Measurements from ENCODE around the gene GRIP1. TPM values are rescaled to one million over a fixed set of nuclear protein-coding genes. Genes with fewer than 3 reads are reported as not detected.

GRIP1 gene, protein sequence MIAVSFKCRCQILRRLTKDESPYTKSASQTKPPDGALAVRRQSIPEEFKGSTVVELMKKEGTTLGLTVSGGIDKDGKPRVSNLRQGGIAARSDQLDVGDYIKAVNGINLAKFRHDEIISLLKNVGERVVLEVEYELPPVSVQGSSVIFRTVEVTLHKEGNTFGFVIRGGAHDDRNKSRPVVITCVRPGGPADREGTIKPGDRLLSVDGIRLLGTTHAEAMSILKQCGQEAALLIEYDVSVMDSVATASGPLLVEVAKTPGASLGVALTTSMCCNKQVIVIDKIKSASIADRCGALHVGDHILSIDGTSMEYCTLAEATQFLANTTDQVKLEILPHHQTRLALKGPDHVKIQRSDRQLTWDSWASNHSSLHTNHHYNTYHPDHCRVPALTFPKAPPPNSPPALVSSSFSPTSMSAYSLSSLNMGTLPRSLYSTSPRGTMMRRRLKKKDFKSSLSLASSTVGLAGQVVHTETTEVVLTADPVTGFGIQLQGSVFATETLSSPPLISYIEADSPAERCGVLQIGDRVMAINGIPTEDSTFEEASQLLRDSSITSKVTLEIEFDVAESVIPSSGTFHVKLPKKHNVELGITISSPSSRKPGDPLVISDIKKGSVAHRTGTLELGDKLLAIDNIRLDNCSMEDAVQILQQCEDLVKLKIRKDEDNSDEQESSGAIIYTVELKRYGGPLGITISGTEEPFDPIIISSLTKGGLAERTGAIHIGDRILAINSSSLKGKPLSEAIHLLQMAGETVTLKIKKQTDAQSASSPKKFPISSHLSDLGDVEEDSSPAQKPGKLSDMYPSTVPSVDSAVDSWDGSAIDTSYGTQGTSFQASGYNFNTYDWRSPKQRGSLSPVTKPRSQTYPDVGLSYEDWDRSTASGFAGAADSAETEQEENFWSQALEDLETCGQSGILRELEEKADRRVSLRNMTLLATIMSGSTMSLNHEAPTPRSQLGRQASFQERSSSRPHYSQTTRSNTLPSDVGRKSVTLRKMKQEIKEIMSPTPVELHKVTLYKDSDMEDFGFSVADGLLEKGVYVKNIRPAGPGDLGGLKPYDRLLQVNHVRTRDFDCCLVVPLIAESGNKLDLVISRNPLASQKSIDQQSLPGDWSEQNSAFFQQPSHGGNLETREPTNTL
- not detected in 2 replicates for total RNA-seq

DNA sequence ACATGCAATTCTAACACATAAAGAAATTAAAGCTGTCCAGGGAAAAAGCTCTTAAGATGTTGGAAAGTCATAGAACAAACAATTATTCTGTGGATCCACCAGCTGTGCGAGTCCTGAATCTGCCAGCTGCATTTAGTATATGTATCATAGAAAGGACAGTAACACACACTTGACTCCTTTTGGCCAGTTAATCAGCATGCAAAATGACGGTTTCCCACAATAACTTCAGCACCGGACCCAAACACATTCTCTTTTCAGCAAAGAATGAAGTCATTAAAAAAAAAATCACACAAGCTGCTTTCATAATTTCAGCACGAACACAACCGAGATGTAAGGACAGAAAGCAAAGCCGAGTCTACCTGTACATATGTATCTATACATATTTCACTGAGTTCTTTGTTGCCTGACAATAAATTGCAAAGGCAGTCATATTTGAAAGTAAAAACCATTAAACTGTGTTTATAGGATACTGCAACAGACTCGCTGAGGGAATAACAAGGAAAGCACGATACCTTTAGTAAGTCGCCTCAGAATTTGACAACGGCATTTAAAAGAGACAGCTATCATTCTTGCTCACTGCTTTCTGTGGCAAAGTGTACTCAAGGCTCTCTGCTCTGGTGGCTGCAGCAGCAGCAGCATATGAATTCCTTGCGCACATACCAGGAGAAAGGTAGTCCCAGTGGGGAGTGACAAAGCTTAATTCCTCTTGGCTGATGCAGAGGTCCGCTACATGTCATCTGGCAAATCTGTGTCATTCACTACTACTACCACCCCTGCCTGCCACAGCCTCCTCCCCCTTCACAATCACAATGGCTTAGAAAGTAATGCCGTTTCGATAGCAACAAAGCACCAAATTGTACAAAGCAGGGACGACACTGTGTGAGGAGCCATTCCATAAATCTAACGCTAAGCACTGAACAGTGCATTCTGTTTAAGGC is at the start of gene GRIP1:
Gene GRIP1 (minus strand): TSS at position 739 of the 938 bp plus-strand sequence. CDS start 172 bp downstream, at position 567.

DNA sequence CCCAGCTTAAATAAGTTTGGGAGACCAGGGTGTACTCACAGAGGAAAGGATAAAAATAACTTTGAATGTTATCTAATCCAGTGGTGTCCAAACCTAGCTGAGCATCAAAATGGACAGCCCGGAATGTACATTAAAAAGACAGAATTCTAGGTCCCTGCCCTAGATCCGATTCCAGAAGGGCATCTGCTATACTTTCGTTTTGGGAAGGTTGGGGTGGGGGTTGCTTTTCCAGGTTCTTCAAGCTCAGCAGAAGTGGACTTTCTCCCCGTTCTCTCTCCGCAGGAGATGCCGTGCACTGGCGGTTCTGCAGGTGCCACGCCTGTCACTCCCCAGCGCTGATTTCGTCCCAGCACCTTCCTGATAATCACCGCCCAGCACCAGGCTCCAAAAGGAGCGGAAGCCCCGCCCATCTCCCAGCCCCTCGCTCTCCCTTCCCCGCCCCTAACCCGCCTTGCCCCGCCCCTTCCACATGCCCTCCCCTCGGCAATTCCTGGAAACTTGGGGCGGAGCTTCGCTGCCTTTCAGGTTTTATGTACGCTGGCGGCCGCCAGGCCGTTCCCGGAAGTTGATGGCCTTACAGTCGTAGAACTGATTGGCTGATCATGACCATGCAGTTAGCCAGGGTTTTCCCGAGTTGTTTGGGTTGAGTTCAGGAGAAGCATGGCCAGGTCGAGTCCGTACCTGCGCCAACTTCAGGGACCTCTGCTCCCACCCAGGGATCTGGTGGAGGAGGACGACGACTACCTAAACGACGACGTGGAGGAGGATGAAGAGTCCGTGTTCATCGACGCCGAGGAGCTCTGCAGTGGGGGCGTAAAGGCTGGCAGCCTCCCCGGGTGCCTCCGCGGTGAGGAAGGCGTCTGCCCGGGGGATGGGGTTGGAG is 376.7 kb downstream of the GRIP1 start, which contains the start of gene HELB:
Gene HELB (plus strand): TSS at position 550 of the 883 bp plus-strand sequence. CDS start 111 bp downstream, at position 661.

